Subcutaneous adipose tissue (tissue), 4 donors: ENCODE data around the gene CAMK2G. TPM values are rescaled to one million over a fixed set of nuclear protein-coding genes. Genes with fewer than 3 reads are reported as not detected.

Experiments used
- total RNA-seq, 4 donors: library from RNA; depleted of rRNA; stranded (reverse); fragments of >200 nt; gene quantifications; one replicate each; pipeline ENCODE4 v1.1.0, GENCODE V29; 2016
- TF ChIP-seq, protein P1 (sequence below): fragments of 450-650 bp; IDR thresholded peaks from one replicate; pipeline ENCODE4 v1.5.1; 2016; ENCODE audit warnings: low read depth, mild to moderate bottlenecking, control low read depth, antibody characterized with exemption, moderate library complexity

The CAMK2G gene
- total RNA-seq, 4 donors from 2014 or later = 13.2 to 43.9 (median 23.6) TPM

- TF ChIP-seq, protein P1, sequence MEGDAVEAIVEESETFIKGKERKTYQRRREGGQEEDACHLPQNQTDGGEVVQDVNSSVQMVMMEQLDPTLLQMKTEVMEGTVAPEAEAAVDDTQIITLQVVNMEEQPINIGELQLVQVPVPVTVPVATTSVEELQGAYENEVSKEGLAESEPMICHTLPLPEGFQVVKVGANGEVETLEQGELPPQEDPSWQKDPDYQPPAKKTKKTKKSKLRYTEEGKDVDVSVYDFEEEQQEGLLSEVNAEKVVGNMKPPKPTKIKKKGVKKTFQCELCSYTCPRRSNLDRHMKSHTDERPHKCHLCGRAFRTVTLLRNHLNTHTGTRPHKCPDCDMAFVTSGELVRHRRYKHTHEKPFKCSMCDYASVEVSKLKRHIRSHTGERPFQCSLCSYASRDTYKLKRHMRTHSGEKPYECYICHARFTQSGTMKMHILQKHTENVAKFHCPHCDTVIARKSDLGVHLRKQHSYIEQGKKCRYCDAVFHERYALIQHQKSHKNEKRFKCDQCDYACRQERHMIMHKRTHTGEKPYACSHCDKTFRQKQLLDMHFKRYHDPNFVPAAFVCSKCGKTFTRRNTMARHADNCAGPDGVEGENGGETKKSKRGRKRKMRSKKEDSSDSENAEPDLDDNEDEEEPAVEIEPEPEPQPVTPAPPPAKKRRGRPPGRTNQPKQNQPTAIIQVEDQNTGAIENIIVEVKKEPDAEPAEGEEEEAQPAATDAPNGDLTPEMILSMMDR = no peak
Measured at GRCh38 chr10:73785721-73786511, 88.4 kb downstream of the CAMK2G start.

DNA sequence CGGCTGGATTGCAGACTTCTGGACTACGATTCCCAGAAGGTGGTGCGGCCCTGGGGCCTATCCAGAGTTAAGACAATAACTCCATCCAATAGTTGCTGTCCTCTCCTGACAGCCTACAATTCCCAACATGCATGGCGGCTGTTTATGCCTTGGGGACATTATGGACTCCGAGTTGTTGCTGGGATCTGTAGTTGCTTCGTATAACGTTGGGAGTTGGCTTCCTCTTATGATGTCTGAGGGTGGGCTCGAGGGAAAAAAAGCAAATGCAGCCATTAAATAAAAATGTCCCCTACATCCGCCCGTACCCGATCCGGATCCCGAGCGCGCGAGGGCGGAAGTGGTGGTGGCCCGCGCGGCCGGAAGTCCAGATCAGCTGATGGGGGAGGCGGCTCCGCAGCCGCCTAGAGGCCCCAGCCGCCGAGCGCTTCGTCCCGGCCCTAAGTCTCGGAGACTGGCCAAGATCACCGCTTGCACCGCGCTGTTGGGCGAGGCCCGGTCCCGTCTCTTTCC is 89.1 kb downstream of the CAMK2G start, which contains the start of gene ZSWIM8:
TSS of gene ZSWIM8 (plus strand) at position 396 of the 510 bp plus-strand sequence. CDS start 273 bp downstream, outside the sequence.
- TF ChIP-seq, protein P1 = no peak

DNA sequence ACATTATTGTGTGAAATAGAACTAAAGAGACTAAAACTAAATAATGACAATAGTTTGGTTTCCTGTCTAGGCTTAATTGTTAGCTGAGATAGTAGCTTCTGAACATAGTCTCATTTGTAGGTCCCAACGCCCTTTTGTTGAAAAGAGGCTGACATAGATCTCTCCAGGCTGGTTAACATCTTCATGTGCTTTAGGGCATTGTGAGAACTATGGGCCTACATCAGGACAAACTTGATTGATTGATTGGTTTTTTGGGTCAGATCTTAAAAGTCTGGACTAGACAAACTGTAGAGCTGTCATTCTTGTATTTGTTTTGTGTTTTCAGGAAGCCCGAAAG is 91.6 kb downstream of the CAMK2G start:
- TF ChIP-seq, protein P1 = no peak

GRCh38 chr10:73781879-73782748 is 92.2 kb downstream of the CAMK2G start, which contains the start of gene CHCHD1:
CHCHD1 (plus strand) TSS chr10:73782048; CDS start chr10:73782076, 28 bp downstream.
- TF ChIP-seq, protein P1 = no peak

DNA sequence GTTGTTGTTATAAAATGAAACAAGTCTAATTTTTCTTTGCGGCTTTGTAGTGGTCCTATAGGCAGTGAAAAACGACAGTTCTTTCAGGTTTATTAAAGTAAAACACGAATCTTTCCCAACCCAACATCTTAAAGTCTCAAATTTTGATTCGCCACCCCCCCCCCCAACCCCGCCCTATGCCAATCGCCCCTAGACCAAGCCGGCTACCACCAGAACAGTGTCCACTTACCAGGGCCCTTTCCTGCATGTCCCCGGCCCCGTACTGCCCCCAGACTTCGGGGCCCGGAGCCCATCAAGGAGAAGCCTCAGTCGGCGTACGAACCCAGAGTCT is 92.8 kb downstream of the CAMK2G start:
- TF ChIP-seq, protein P1 = no peak

GRCh38 chr10:73780966-73781365 is 93.4 kb downstream of the CAMK2G start:
- TF ChIP-seq, protein P1 = no peak

- TF ChIP-seq, protein P1 = no peak
Measured at GRCh38 chr10:73780301-73780700, 94.1 kb downstream of the CAMK2G start.
